ENCODE data around the gene NEK6. TPM values are rescaled to one million over a fixed set of nuclear protein-coding genes. Genes with fewer than 3 reads are reported as not detected.

NEK6 gene
- total and polyA plus RNA-seq, 4 donors = 19.0 to 86.2 (median 53.1) TPM

DNA sequence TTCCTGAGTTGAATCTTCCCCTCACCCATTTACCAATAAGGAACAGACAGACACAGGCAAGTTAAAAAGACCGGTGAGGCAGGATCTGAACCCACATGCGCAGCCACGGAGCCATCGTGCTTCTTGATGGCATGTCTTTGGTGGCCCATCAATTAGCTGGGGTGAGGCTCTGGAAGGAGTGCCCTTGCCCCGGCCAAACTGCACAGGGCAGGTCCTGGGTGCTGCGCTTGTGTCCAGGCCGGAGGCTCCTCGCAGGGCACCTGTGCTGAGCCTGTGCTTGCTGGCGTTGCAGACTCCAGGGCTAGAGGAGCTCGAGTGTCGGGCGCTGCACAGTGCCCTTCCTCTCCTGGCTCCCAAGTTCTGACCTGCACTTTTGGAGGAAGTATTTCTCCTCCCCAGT is 91.1 kb downstream of the NEK6 start:
- DNase-seq = no peak
- Histone ChIP-seq H3K4me1 (ENCODE audit: control insufficient read depth in 5 of 5, insufficient read depth in 5 of 5, low read length in 5 of 5) (peaks cover 0 to 3% (median 0%) of the 10 kb centered on the region in 5 donors), H3K36me3 (ENCODE audit: control insufficient read depth in 4 of 4, insufficient read depth in 4 of 4, low read length in 4 of 4) (peaks cover 9 to 86% (median 45%) of the 10 kb centered on the region in 4 donors), H3K9me3 (ENCODE audit: control insufficient read depth in 4 of 4, insufficient read depth in 3 of 4, low read length in 3 of 4) (peaks cover 0 to 2% (median 0%) of the 10 kb centered on the region in 4 donors), H3K27me3 (ENCODE audit: control insufficient read depth in 3 of 3, insufficient read depth in 3 of 3, low read length in 2 of 3) (no peaks in the 10 kb centered on the region), H3K4me3 (no peak overlapping the region), H3K27ac (ENCODE audit: low read depth in 1 of 2, low read length in 1 of 2) (no peak overlapping the region), H3K9ac (ENCODE audit: insufficient read depth in 1 of 2, low read length in 2 of 2) (no peak overlapping the region)
- 91 to 92% methylated on average over 12 of the region's 12 CpGs for WGBS, 2 donors
- TF ChIP-seq, protein P1, sequence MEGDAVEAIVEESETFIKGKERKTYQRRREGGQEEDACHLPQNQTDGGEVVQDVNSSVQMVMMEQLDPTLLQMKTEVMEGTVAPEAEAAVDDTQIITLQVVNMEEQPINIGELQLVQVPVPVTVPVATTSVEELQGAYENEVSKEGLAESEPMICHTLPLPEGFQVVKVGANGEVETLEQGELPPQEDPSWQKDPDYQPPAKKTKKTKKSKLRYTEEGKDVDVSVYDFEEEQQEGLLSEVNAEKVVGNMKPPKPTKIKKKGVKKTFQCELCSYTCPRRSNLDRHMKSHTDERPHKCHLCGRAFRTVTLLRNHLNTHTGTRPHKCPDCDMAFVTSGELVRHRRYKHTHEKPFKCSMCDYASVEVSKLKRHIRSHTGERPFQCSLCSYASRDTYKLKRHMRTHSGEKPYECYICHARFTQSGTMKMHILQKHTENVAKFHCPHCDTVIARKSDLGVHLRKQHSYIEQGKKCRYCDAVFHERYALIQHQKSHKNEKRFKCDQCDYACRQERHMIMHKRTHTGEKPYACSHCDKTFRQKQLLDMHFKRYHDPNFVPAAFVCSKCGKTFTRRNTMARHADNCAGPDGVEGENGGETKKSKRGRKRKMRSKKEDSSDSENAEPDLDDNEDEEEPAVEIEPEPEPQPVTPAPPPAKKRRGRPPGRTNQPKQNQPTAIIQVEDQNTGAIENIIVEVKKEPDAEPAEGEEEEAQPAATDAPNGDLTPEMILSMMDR (IDR thresholded peaks at IDR 0.05; ENCODE audit: control extremely low read depth, extremely low read depth) = no peak
- ATAC-seq (ENCODE audit: insufficient read depth, low FRiP score) = no peak

DNA sequence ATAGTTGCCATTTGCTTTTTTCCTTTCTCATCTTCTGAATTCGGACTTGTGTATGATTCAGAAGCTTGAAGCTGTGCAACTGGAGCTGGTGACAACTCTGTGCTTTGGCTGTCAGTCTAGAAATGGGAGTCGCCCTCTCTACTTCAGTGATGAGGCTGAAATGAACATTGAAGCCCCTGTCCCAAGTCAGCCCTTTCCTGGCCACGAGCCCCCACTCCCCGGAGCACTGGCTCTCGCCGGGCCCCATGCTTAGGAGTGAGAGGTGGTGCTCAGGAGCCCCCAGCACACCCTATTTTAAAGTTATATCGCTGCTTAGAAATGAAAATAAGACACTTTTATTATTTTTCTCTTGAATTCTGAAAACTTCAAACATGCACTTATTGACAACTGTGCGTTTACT is 91.5 kb downstream of the NEK6 start:
- WGBS, 2 donors = 91 to 94% methylated on average over 8 of the region's 8 CpGs
- H3K36me3 ChIP-seq (ENCODE audit: control insufficient read depth in 4 of 4, insufficient read depth in 4 of 4, low read length in 4 of 4) = peaks cover 9 to 85% (median 47%) of the 10 kb centered on the region in 4 donors
- DNase-seq = no peak

DNA sequence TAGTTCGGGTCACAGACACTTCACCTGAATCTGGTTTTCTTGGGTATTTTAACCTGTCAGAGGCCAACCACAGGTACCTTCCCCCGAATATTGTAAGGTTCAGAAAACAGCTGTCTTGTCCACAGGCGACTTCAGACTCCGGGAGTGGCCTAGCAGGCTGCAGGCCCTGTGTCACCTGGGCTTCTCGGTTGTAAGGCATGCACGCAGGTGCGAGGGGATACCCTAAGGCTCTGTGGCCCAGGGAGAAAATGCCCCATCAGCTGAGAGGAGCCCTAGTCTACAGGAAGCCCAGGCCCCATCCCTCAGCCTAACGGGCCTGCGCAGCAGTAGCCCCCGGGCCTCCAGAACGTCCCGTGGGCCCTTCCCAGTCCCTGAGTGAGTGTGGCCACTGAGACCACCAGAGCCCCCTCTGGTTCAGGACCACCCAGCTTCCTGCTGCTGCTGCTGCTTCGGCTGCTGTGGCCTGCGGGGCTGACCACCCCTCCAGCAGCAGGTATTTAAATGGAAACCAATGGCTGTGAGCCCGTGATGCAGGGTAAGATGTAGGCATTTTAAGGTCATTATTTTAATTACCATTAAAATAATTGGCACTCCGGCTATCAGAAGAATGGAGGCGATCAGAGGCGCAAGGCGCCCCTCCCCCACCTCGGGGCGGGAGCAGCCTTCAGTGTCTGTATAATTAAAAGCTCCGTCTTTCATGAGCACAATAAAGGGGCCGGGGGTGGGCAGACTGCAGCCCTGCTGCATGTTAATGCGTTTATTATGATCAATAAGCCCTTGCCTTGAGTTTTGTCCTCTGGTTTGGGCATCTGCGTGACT is 92.1 kb downstream of the NEK6 start:
- TF ChIP-seq, protein P1 (IDR thresholded peaks at IDR 0.05; ENCODE audit: control extremely low read depth, extremely low read depth) = no peak
- H3K9ac ChIP-seq (ENCODE audit: insufficient read depth in 1 of 2, low read length in 2 of 2) = no peak overlapping the region
- H3K4me3 ChIP-seq = no peak overlapping the region
- H3K27ac ChIP-seq (ENCODE audit: low read depth in 1 of 2, low read length in 1 of 2) = no peak overlapping the region
- no peak for DNase-seq
- H3K4me1 ChIP-seq (ENCODE audit: control insufficient read depth in 5 of 5, insufficient read depth in 5 of 5, low read length in 5 of 5) = no peaks in the 10 kb centered on the region
- peaks cover 9 to 81% (median 49%) of the 10 kb centered on the region in 4 donors for H3K36me3 ChIP-seq (ENCODE audit: control insufficient read depth in 4 of 4, insufficient read depth in 4 of 4, low read length in 4 of 4)
- no peak for ATAC-seq (ENCODE audit: insufficient read depth, low FRiP score)
- peaks cover 0 to 2% (median 0%) of the 10 kb centered on the region in 4 donors for H3K9me3 ChIP-seq (ENCODE audit: control insufficient read depth in 4 of 4, insufficient read depth in 3 of 4, low read length in 3 of 4)
- WGBS, 2 donors = 94% methylated on average over 25 of the region's 25 CpGs
- no peaks in the 10 kb centered on the region for H3K27me3 ChIP-seq (ENCODE audit: control insufficient read depth in 3 of 3, insufficient read depth in 3 of 3, low read length in 2 of 3)

More for the DNA sequence above, 91.5 kb downstream of the NEK6 start:
- TF ChIP-seq, protein P1 (IDR thresholded peaks at IDR 0.05; ENCODE audit: control extremely low read depth, extremely low read depth) = no peak
- ATAC-seq (ENCODE audit: insufficient read depth, low FRiP score) = no peak
- Histone ChIP-seq H3K27ac (ENCODE audit: low read depth in 1 of 2, low read length in 1 of 2) (no peak overlapping the region), H3K4me1 (ENCODE audit: control insufficient read depth in 5 of 5, insufficient read depth in 5 of 5, low read length in 5 of 5) (no peaks in the 10 kb centered on the region), H3K27me3 (ENCODE audit: control insufficient read depth in 3 of 3, insufficient read depth in 3 of 3, low read length in 2 of 3) (no peaks in the 10 kb centered on the region), H3K9me3 (ENCODE audit: control insufficient read depth in 4 of 4, insufficient read depth in 3 of 4, low read length in 3 of 4) (peaks cover 0 to 2% (median 0%) of the 10 kb centered on the region in 4 donors), H3K9ac (ENCODE audit: insufficient read depth in 1 of 2, low read length in 2 of 2) (no peak overlapping the region), H3K4me3 (no peak overlapping the region)
